SKM-1 (cell line): ENCODE results near the gene RALGPS2.

ENCODE experiments used
- DNase-seq: peaks from one replicate; lab custom pipeline; 2025; ENCODE audit not compliant: unreplicated experiment; lab: John Stamatoyannopoulos, UW

Gene RALGPS2

GRCh38 chr1:178862416-178862815 is 137.4 kb downstream of the RALGPS2 start:
- no peak for DNase-seq

- DNase-seq = no peak
Measured at GRCh38 chr1:178862864-178863263, 137.8 kb downstream of the RALGPS2 start.

- no peak for DNase-seq
Measured at GRCh38 chr1:178864326-178864725, 139.3 kb downstream of the RALGPS2 start.

- DNase-seq = no peak
Measured at GRCh38 chr1:178867670-178868069, 142.6 kb downstream of the RALGPS2 start.

GRCh38 chr1:178868706-178869105 is 143.7 kb downstream of the RALGPS2 start:
- no peak for DNase-seq

- DNase-seq = no peak
Measured at GRCh38 chr1:178869119-178869697, 144.2 kb downstream of the RALGPS2 start.

- no peak for DNase-seq
Measured at GRCh38 chr1:178870221-178870620, 145.2 kb downstream of the RALGPS2 start.

GRCh38 chr1:178870944-178871343 is 145.9 kb downstream of the RALGPS2 start, which contains the start of gene ANGPTL1:
ANGPTL1 (minus strand) TSS chr1:178871077; CDS start chr1:178865776, 5,301 bp downstream.
- DNase-seq = no peak

- DNase-seq = no peak
Measured at GRCh38 chr1:178871551-178872320, 146.7 kb downstream of the RALGPS2 start.

GRCh38 chr1:178874966-178875365 is 149.9 kb downstream of the RALGPS2 start:
- no peak for DNase-seq

- no peak for DNase-seq
Measured at GRCh38 chr1:178875936-178876335, 150.9 kb downstream of the RALGPS2 start.

- no peak for DNase-seq
Measured at GRCh38 chr1:178877896-178878295, 152.9 kb downstream of the RALGPS2 start.

- DNase-seq = no peak
Measured at GRCh38 chr1:178881950-178882349, 156.9 kb downstream of the RALGPS2 start.

- no peak for DNase-seq
Measured at GRCh38 chr1:178885869-178886268, 160.8 kb downstream of the RALGPS2 start.

- DNase-seq = no peak
Measured at GRCh38 chr1:178886551-178886950, 161.5 kb downstream of the RALGPS2 start.

GRCh38 chr1:178895928-178896327 is 170.9 kb downstream of the RALGPS2 start:
- no peak for DNase-seq

GRCh38 chr1:178898401-178898800 is 173.4 kb downstream of the RALGPS2 start:
- DNase-seq = no peak

- no peak for DNase-seq
Measured at GRCh38 chr1:178899402-178899801, 174.4 kb downstream of the RALGPS2 start.

GRCh38 chr1:178901482-178902125 is 176.6 kb downstream of the RALGPS2 start:
- no peak for DNase-seq

GRCh38 chr1:178908358-178908757 is 183.3 kb downstream of the RALGPS2 start:
- DNase-seq = no peak

- DNase-seq = no peak
Measured at GRCh38 chr1:178910023-178910422, 185.0 kb downstream of the RALGPS2 start.

GRCh38 chr1:178912597-178912996 is 187.6 kb downstream of the RALGPS2 start:
- DNase-seq = no peak
